ENCODE data around the gene KCTD16. TPM values are rescaled to one million over a fixed set of nuclear protein-coding genes. Genes with fewer than 3 reads are reported as not detected.

KCTD16 gene
- total and polyA plus RNA-seq, 2 donors (not counting 1 experiment from before 2014, with no cell fraction given) = not detected

- Histone ChIP-seq H4K20me1 (ENCODE audit: control insufficient read depth, insufficient read depth, low read length, poor library complexity, severe bottlenecking) (no peaks in the 10 kb centered on the region), H3K9me3 (ENCODE audit: control extremely low read depth in 1 of 3, control insufficient read depth in 2 of 3, insufficient read depth in 1 of 3, low read length in 2 of 3) (no peaks in the 10 kb centered on the region), H3K27me3 (replicated peaks in 1 of 4; ENCODE audit: control extremely low read depth in 1 of 4, control insufficient read depth in 3 of 4, insufficient read depth in 4 of 4, low read length in 3 of 4) (no peaks in the 10 kb centered on the region), H3K9ac (ENCODE audit: low read length) (no peak overlapping the region), H3K27ac (ENCODE audit: low read length in 2 of 2) (no peak overlapping the region), H3K4me2 (replicated peaks; ENCODE audit: low read depth, low read length, poor library complexity, severe bottlenecking) (no peak overlapping the region), H2AFZ (ENCODE audit: insufficient read depth, low read depth, low read length, poor library complexity, severe bottlenecking) (no peak overlapping the region), H3K79me2 (ENCODE audit: control insufficient read depth, insufficient read depth, low read length) (no peaks in the 10 kb centered on the region), H3K4me1 (ENCODE audit: control insufficient read depth in 2 of 2, insufficient read depth in 2 of 2, low read length in 2 of 2) (no peaks in the 10 kb centered on the region), H3K4me3 (ENCODE audit: control extremely low read depth in 1 of 5, extremely low read depth in 1 of 5, insufficient read depth in 1 of 5, low read depth in 2 of 5, low read length in 4 of 5) (no peak overlapping the region), H3K36me3 (replicated peaks in 1 of 2; ENCODE audit: control extremely low read depth in 1 of 2, control insufficient read depth in 1 of 2, extremely low read depth in 1 of 2, insufficient read depth in 2 of 2, low read length in 1 of 2) (no peaks in the 10 kb centered on the region)
- Mint-ChIP-seq H3K27ac (no peak overlapping the region), H3K9me3 (ENCODE audit: insufficient read depth) (no peaks in the 10 kb centered on the region), H3K4me3 (no peak overlapping the region), H3K27me3 (no peaks in the 10 kb centered on the region), H3K4me1 (no peaks in the 10 kb centered on the region)
- POLR2A ChIA-PET = no interaction called here
- WGBS (ENCODE audit: insufficient coverage) = 79% methylated on average over 2 of the region's 9 CpGs
- CTCF ChIA-PET = no interaction called here
- TF ChIP-seq CTCF (IDR thresholded peaks at IDR 0.05) = no peak
- TF ChIP-seq EZH2 (IDR thresholded peaks at IDR 0.05; ENCODE audit: borderline replicate concordance, insufficient read depth, low read depth, low read length, poor library complexity, severe bottlenecking) = no peak
- DNase-seq (no peak), ATAC-seq (ENCODE audit: low read depth) (no peak)
- intact Hi-C loops (cut with micrococcal nuclease) = no loop called here
Measured at GRCh38 chr5:144484124-144484897, 313.6 kb downstream of the KCTD16 start.

- Histone ChIP-seq H4K20me1 (ENCODE audit: control insufficient read depth, insufficient read depth, low read length, poor library complexity, severe bottlenecking) (no peaks in the 10 kb centered on the region), H2AFZ (ENCODE audit: insufficient read depth, low read depth, low read length, poor library complexity, severe bottlenecking) (no peak overlapping the region), H3K79me2 (ENCODE audit: control insufficient read depth, insufficient read depth, low read length) (no peaks in the 10 kb centered on the region), H3K9ac (ENCODE audit: low read length) (no peak overlapping the region), H3K9me3 (ENCODE audit: control extremely low read depth in 1 of 3, control insufficient read depth in 2 of 3, insufficient read depth in 1 of 3, low read length in 2 of 3) (no peaks in the 10 kb centered on the region), H3K27ac (ENCODE audit: low read length in 2 of 2) (no peak overlapping the region), H3K27me3 (replicated peaks in 1 of 4; ENCODE audit: control extremely low read depth in 1 of 4, control insufficient read depth in 3 of 4, insufficient read depth in 4 of 4, low read length in 3 of 4) (no peaks in the 10 kb centered on the region), H3K4me2 (replicated peaks; ENCODE audit: low read depth, low read length, poor library complexity, severe bottlenecking) (no peak overlapping the region), H3K4me3 (ENCODE audit: control extremely low read depth in 1 of 5, extremely low read depth in 1 of 5, insufficient read depth in 1 of 5, low read depth in 2 of 5, low read length in 4 of 5) (no peak overlapping the region), H3K4me1 (ENCODE audit: control insufficient read depth in 2 of 2, insufficient read depth in 2 of 2, low read length in 2 of 2) (no peaks in the 10 kb centered on the region), H3K36me3 (replicated peaks in 1 of 2; ENCODE audit: control extremely low read depth in 1 of 2, control insufficient read depth in 1 of 2, extremely low read depth in 1 of 2, insufficient read depth in 2 of 2, low read length in 1 of 2) (no peaks in the 10 kb centered on the region)
- TF ChIP-seq EZH2 (IDR thresholded peaks at IDR 0.05; ENCODE audit: borderline replicate concordance, insufficient read depth, low read depth, low read length, poor library complexity, severe bottlenecking) (no peak), CTCF (IDR thresholded peaks at IDR 0.05) (no peak)
- H3K27me3 Mint-ChIP-seq = no peaks in the 10 kb centered on the region
- ChIA-PET POLR2A (no interaction called here), CTCF (no interaction called here)
- no peak overlapping the region for H3K27ac Mint-ChIP-seq
- no peak overlapping the region for H3K4me3 Mint-ChIP-seq
- no peaks in the 10 kb centered on the region for H3K4me1 Mint-ChIP-seq
- ATAC-seq (ENCODE audit: low read depth) (no peak), DNase-seq (no peak)
- intact Hi-C loops (cut with micrococcal nuclease) = loop anchor here (5.0 kb wide), 1 partner anchor 1342 kb away; no protein-coding TSS in a partner anchor
- peaks cover 6% of the 10 kb centered on the region for H3K9me3 Mint-ChIP-seq (ENCODE audit: insufficient read depth)
- WGBS (ENCODE audit: insufficient coverage) = no CpG with 5 or more reads among the region's 2 CpGs
Measured at GRCh38 chr5:144485540-144485939, 314.9 kb downstream of the KCTD16 start.
